Measurements from ENCODE around the gene DEFB129.

- TF ChIP-seq, protein P1, sequence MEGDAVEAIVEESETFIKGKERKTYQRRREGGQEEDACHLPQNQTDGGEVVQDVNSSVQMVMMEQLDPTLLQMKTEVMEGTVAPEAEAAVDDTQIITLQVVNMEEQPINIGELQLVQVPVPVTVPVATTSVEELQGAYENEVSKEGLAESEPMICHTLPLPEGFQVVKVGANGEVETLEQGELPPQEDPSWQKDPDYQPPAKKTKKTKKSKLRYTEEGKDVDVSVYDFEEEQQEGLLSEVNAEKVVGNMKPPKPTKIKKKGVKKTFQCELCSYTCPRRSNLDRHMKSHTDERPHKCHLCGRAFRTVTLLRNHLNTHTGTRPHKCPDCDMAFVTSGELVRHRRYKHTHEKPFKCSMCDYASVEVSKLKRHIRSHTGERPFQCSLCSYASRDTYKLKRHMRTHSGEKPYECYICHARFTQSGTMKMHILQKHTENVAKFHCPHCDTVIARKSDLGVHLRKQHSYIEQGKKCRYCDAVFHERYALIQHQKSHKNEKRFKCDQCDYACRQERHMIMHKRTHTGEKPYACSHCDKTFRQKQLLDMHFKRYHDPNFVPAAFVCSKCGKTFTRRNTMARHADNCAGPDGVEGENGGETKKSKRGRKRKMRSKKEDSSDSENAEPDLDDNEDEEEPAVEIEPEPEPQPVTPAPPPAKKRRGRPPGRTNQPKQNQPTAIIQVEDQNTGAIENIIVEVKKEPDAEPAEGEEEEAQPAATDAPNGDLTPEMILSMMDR (IDR thresholded peaks at IDR 0.05), result no peak
- TF ChIP-seq POLR2A (IDR thresholded peaks at IDR 0.05), result no peak
Measured at GRCh38 chr20:235891-236290, 8.8 kb downstream of the DEFB129 start.
